Measurements from ENCODE around the gene PAK5. TPM values are rescaled to one million over a fixed set of nuclear protein-coding genes. Genes with fewer than 3 reads are reported as not detected.

The PAK5 gene
- total and polyA plus RNA-seq, 4 donors, result 7.5 to 23.8 (median 14.2) TPM

GRCh38 chr20:9635750-9636149 is 203.1 kb downstream of the PAK5 start:
- Histone ChIP-seq H3K36me3 (ENCODE audit: control insufficient read depth, insufficient read depth, low read length) (no peaks in the 10 kb centered on the region), H3K9me3 (ENCODE audit: control insufficient read depth, insufficient read depth, low read length) (no peaks in the 10 kb centered on the region), H3K27ac (ENCODE audit: low read depth, low read length) (no peak overlapping the region), H3K27me3 (ENCODE audit: control insufficient read depth, insufficient read depth, low read length) (no peaks in the 10 kb centered on the region), H3K4me1 (ENCODE audit: control insufficient read depth, insufficient read depth, low read length) (no peaks in the 10 kb centered on the region), H3K4me3 (ENCODE audit: low read depth, low read length) (no peak overlapping the region)
- DNase-seq (ENCODE audit: low read depth in 4 of 6, low spot score in 6 of 6), result no peak
- WGBS (ENCODE audit: insufficient coverage), result no CpG with 5 or more reads among the region's 1 CpG

- Histone ChIP-seq H3K9me3 (ENCODE audit: control insufficient read depth, insufficient read depth, low read length) (no peaks in the 10 kb centered on the region), H3K4me1 (ENCODE audit: control insufficient read depth, insufficient read depth, low read length) (no peaks in the 10 kb centered on the region), H3K4me3 (ENCODE audit: low read depth, low read length) (no peak overlapping the region), H3K36me3 (ENCODE audit: control insufficient read depth, insufficient read depth, low read length) (no peaks in the 10 kb centered on the region), H3K27me3 (ENCODE audit: control insufficient read depth, insufficient read depth, low read length) (no peaks in the 10 kb centered on the region), H3K27ac (ENCODE audit: low read depth, low read length) (no peak overlapping the region)
- DNase-seq (ENCODE audit: low read depth in 4 of 6, low spot score in 6 of 6), result no peak
Observed at GRCh38 chr20:9634327-9634726, 204.5 kb downstream of the PAK5 start.

GRCh38 chr20:9632991-9633390 is 205.9 kb downstream of the PAK5 start:
- no peak for DNase-seq (ENCODE audit: low read depth in 4 of 6, low spot score in 6 of 6)
- Histone ChIP-seq H3K9me3 (ENCODE audit: control insufficient read depth, insufficient read depth, low read length) (no peaks in the 10 kb centered on the region), H3K36me3 (ENCODE audit: control insufficient read depth, insufficient read depth, low read length) (no peaks in the 10 kb centered on the region), H3K27me3 (ENCODE audit: control insufficient read depth, insufficient read depth, low read length) (no peaks in the 10 kb centered on the region), H3K4me3 (ENCODE audit: low read depth, low read length) (no peak overlapping the region), H3K27ac (ENCODE audit: low read depth, low read length) (no peak overlapping the region), H3K4me1 (ENCODE audit: control insufficient read depth, insufficient read depth, low read length) (no peaks in the 10 kb centered on the region)
- no CpG with 5 or more reads among the region's 1 CpG for WGBS (ENCODE audit: insufficient coverage)

- Histone ChIP-seq H3K9me3 (ENCODE audit: control insufficient read depth, insufficient read depth, low read length) (no peaks in the 10 kb centered on the region), H3K27me3 (ENCODE audit: control insufficient read depth, insufficient read depth, low read length) (no peaks in the 10 kb centered on the region), H3K36me3 (ENCODE audit: control insufficient read depth, insufficient read depth, low read length) (no peaks in the 10 kb centered on the region), H3K4me1 (ENCODE audit: control insufficient read depth, insufficient read depth, low read length) (no peaks in the 10 kb centered on the region), H3K4me3 (ENCODE audit: low read depth, low read length) (no peak overlapping the region), H3K27ac (ENCODE audit: low read depth, low read length) (no peak overlapping the region)
- no peak for DNase-seq (ENCODE audit: low read depth in 4 of 6, low spot score in 6 of 6)
- WGBS (ENCODE audit: insufficient coverage), result no CpG with 5 or more reads among the region's 4 CpGs
Observed at GRCh38 chr20:9632265-9632664, 206.6 kb downstream of the PAK5 start.

- no peak for DNase-seq (ENCODE audit: low read depth in 4 of 6, low spot score in 6 of 6)
- Histone ChIP-seq H3K27me3 (ENCODE audit: control insufficient read depth, insufficient read depth, low read length) (no peaks in the 10 kb centered on the region), H3K36me3 (ENCODE audit: control insufficient read depth, insufficient read depth, low read length) (no peaks in the 10 kb centered on the region), H3K9me3 (ENCODE audit: control insufficient read depth, insufficient read depth, low read length) (no peaks in the 10 kb centered on the region), H3K27ac (ENCODE audit: low read depth, low read length) (no peak overlapping the region), H3K4me3 (ENCODE audit: low read depth, low read length) (no peak overlapping the region), H3K4me1 (ENCODE audit: control insufficient read depth, insufficient read depth, low read length) (no peaks in the 10 kb centered on the region)
- WGBS (ENCODE audit: insufficient coverage), result 61% methylated on average over 2 of the region's 2 CpGs
Observed at GRCh38 chr20:9630554-9630953, 208.3 kb downstream of the PAK5 start.

- Histone ChIP-seq H3K9me3 (ENCODE audit: control insufficient read depth, insufficient read depth, low read length) (no peaks in the 10 kb centered on the region), H3K4me3 (ENCODE audit: low read depth, low read length) (no peak overlapping the region), H3K27ac (ENCODE audit: low read depth, low read length) (no peak overlapping the region), H3K27me3 (ENCODE audit: control insufficient read depth, insufficient read depth, low read length) (no peaks in the 10 kb centered on the region), H3K36me3 (ENCODE audit: control insufficient read depth, insufficient read depth, low read length) (no peaks in the 10 kb centered on the region), H3K4me1 (ENCODE audit: control insufficient read depth, insufficient read depth, low read length) (no peaks in the 10 kb centered on the region)
- 93% methylated on average over 5 of the region's 5 CpGs for WGBS (ENCODE audit: insufficient coverage)
- DNase-seq (ENCODE audit: low read depth in 4 of 6, low spot score in 6 of 6), result no peak
Observed at GRCh38 chr20:9629831-9630230, 209.0 kb downstream of the PAK5 start.

GRCh38 chr20:9628589-9628988 is 210.3 kb downstream of the PAK5 start:
- 100% methylated on average over 1 of the region's 2 CpGs for WGBS (ENCODE audit: insufficient coverage)
- no peaks in the 10 kb centered on the region for H3K27me3 ChIP-seq (ENCODE audit: control insufficient read depth, insufficient read depth, low read length)
- no peak overlapping the region for H3K27ac ChIP-seq (ENCODE audit: low read depth, low read length)
- no peaks in the 10 kb centered on the region for H3K36me3 ChIP-seq (ENCODE audit: control insufficient read depth, insufficient read depth, low read length)
- no peaks in the 10 kb centered on the region for H3K4me1 ChIP-seq (ENCODE audit: control insufficient read depth, insufficient read depth, low read length)
- no peak for DNase-seq (ENCODE audit: low read depth in 4 of 6, low spot score in 6 of 6)
- no peak overlapping the region for H3K4me3 ChIP-seq (ENCODE audit: low read depth, low read length)
- H3K9me3 ChIP-seq (ENCODE audit: control insufficient read depth, insufficient read depth, low read length), result no peaks in the 10 kb centered on the region

- H3K4me1 ChIP-seq (ENCODE audit: control insufficient read depth, insufficient read depth, low read length), result no peaks in the 10 kb centered on the region
- H3K36me3 ChIP-seq (ENCODE audit: control insufficient read depth, insufficient read depth, low read length), result no peaks in the 10 kb centered on the region
- no peak for DNase-seq (ENCODE audit: low read depth in 4 of 6, low spot score in 6 of 6)
Observed at GRCh38 chr20:9628141-9628540, 210.7 kb downstream of the PAK5 start.

GRCh38 chr20:9627219-9627618 is 211.7 kb downstream of the PAK5 start:
- Histone ChIP-seq H3K27me3 (ENCODE audit: control insufficient read depth, insufficient read depth, low read length) (no peaks in the 10 kb centered on the region), H3K27ac (ENCODE audit: low read depth, low read length) (no peak overlapping the region), H3K4me1 (ENCODE audit: control insufficient read depth, insufficient read depth, low read length) (no peaks in the 10 kb centered on the region), H3K36me3 (ENCODE audit: control insufficient read depth, insufficient read depth, low read length) (no peaks in the 10 kb centered on the region), H3K4me3 (ENCODE audit: low read depth, low read length) (no peak overlapping the region), H3K9me3 (ENCODE audit: control insufficient read depth, insufficient read depth, low read length) (no peaks in the 10 kb centered on the region)
- DNase-seq (ENCODE audit: low read depth in 4 of 6, low spot score in 6 of 6), result no peak
- WGBS (ENCODE audit: insufficient coverage), result 100% methylated on average over 2 of the region's 3 CpGs

More at GRCh38 chr20:9628141-9628540, 210.7 kb downstream of the PAK5 start:
- no peak overlapping the region for H3K4me3 ChIP-seq (ENCODE audit: low read depth, low read length)
- no peaks in the 10 kb centered on the region for H3K9me3 ChIP-seq (ENCODE audit: control insufficient read depth, insufficient read depth, low read length)
- no peaks in the 10 kb centered on the region for H3K27me3 ChIP-seq (ENCODE audit: control insufficient read depth, insufficient read depth, low read length)
- no peak overlapping the region for H3K27ac ChIP-seq (ENCODE audit: low read depth, low read length)

GRCh38 chr20:9626357-9626756 is 212.5 kb downstream of the PAK5 start:
- Histone ChIP-seq H3K27ac (ENCODE audit: low read depth, low read length) (no peak overlapping the region), H3K36me3 (ENCODE audit: control insufficient read depth, insufficient read depth, low read length) (no peaks in the 10 kb centered on the region), H3K27me3 (ENCODE audit: control insufficient read depth, insufficient read depth, low read length) (no peaks in the 10 kb centered on the region), H3K9me3 (ENCODE audit: control insufficient read depth, insufficient read depth, low read length) (no peaks in the 10 kb centered on the region), H3K4me3 (ENCODE audit: low read depth, low read length) (no peak overlapping the region), H3K4me1 (ENCODE audit: control insufficient read depth, insufficient read depth, low read length) (no peaks in the 10 kb centered on the region)
- no CpG with 5 or more reads among the region's 3 CpGs for WGBS (ENCODE audit: insufficient coverage)
- no peak for DNase-seq (ENCODE audit: low read depth in 4 of 6, low spot score in 6 of 6)
